GM23338 (cell line): ENCODE results near the gene DNAJC1. TPM values are rescaled to one million over a fixed set of nuclear protein-coding genes. Genes with fewer than 3 reads are reported as not detected.

ENCODE experiments used
- ATAC-seq: fragments of 200-7000 bp; cut with Tn5 transposase; 3 replicates; pipeline ENCODE4 v1.9.1; 2020
- DNase-seq: peaks from one replicate; pipeline ENCODE4 v3.0.0-alpha.2; 2015; ENCODE audit warnings: low spot score
- H2AFZ ChIP-seq: fragments of 200-600 bp; sonication (generic); 2 replicates; pipeline ENCODE4 v1.8.0; 2016; ENCODE audit warnings: antibody characterized with exemption, mild to moderate bottlenecking, moderate library complexity
- H3F3A ChIP-seq: fragments of 200-600 bp; sonication (generic); replicated peaks from 2 replicates; pipeline ENCODE4 v1.8.0; 2017; ENCODE audit warnings: antibody characterized with exemption, mixed run types, low read depth
- H3K27ac ChIP-seq: fragments of 200-600 bp; sonication (generic); 2 replicates; pipeline ENCODE4 v1.6.1; 2016; ENCODE audit warnings: low read depth
- H3K27me3 ChIP-seq: fragments of 200-600 bp; sonication (generic); 2 replicates; pipeline ENCODE4 v1.8.0; 2016; ENCODE audit warnings: mild to moderate bottlenecking, mixed run types, moderate library complexity; ENCODE audit not compliant: insufficient read depth
- H3K36me3 ChIP-seq: fragments of 200-600 bp; sonication (generic); 2 replicates; pipeline ENCODE4 v1.8.0; 2016; ENCODE audit warnings: mild to moderate bottlenecking; ENCODE audit not compliant: insufficient read depth
- H3K4me1 ChIP-seq: fragments of 200-600 bp; sonication (generic); 2 replicates; pipeline ENCODE4 v1.8.0; 2016; ENCODE audit warnings: mild to moderate bottlenecking, moderate library complexity; ENCODE audit not compliant: insufficient read depth
- H3K4me2 ChIP-seq: fragments of 200-600 bp; sonication (generic); 2 replicates; pipeline ENCODE4 v1.7.1; 2017; ENCODE audit warnings: mixed run types
- H3K4me3 ChIP-seq: fragments of 200-600 bp; sonication (generic); 2 replicates; pipeline ENCODE4 v1.6.1; 2016; ENCODE audit warnings: mixed run types
- H3K79me2 ChIP-seq: fragments of 200-600 bp; sonication (generic); replicated peaks from 2 replicates; pipeline ENCODE4 v1.8.0; 2017; ENCODE audit warnings: mild to moderate bottlenecking; ENCODE audit not compliant: insufficient read depth
- H3K9me2 ChIP-seq: fragments of 200-600 bp; sonication (generic); 2 replicates; pipeline ENCODE4 v1.8.0; 2017; ENCODE audit not compliant: insufficient read depth
- H4K20me1 ChIP-seq: fragments of 200-600 bp; sonication (generic); replicated peaks from 2 replicates; pipeline ENCODE4 v1.8.0; 2017; ENCODE audit warnings: mild to moderate bottlenecking; ENCODE audit not compliant: insufficient read depth
- H3K27ac Mint-ChIP-seq: 2 replicates; pipeline ENCODE4 v1.8.0; 2020; ENCODE audit warnings: inconsistent platforms, mild to moderate bottlenecking, moderate library complexity, mixed read lengths
- H3K27me3 Mint-ChIP-seq: 3 replicates; pipeline ENCODE4 v1.8.0; 2022; ENCODE audit warnings: low read depth, mild to moderate bottlenecking, moderate library complexity, mixed read lengths, inconsistent platforms; ENCODE audit not compliant: insufficient read depth, poor library complexity
- H3K36me3 Mint-ChIP-seq: 3 replicates; pipeline ENCODE4 v1.8.0; 2021; ENCODE audit warnings: low read depth, mild to moderate bottlenecking, inconsistent platforms, moderate library complexity, mixed read lengths
- H3K4me1 Mint-ChIP-seq: 3 replicates; pipeline ENCODE4 v1.8.0; 2020; ENCODE audit warnings: mild to moderate bottlenecking, inconsistent platforms, mixed read lengths
- H3K4me3 Mint-ChIP-seq: 3 replicates; pipeline ENCODE4 v1.8.0; 2021; ENCODE audit warnings: moderate library complexity, mild to moderate bottlenecking, inconsistent platforms, mixed read lengths
- H3K9me3 Mint-ChIP-seq: 3 replicates; pipeline ENCODE4 v1.8.0; 2020; ENCODE audit warnings: moderate library complexity, mild to moderate bottlenecking, inconsistent platforms, mixed read lengths
- CTCF ChIP-seq, 2 experiments: fragments of 200-600 bp in 1 of 2; sonication (generic) in 1 of 2; conservative IDR thresholded peaks; 2 replicates each; pipeline versions ENCODE4 v1.5.1 to v1.6.1; 2016 to 2017; ENCODE audit warnings: antibody characterized with exemption in 2 of 2, low read depth in 2 of 2, mild to moderate bottlenecking in 2 of 2, moderate library complexity in 1 of 2
- STAT1 ChIP-seq: IDR thresholded peaks from one replicate; pipeline ENCODE4 v1.6.1; 2016; ENCODE audit warnings: antibody characterized with exemption; ENCODE audit not compliant: unreplicated experiment
- ZNF462 ChIP-seq: fragments of 250-450 bp; sonication (Bioruptor Pico); IDR thresholded peaks from 2 replicates; pipeline ENCODE4 v1.5.0; 2020; ENCODE audit warnings: mild to moderate bottlenecking, moderate library complexity
- polyA plus RNA-seq: library from polyadenylated mRNA; unstranded; fragments of >200 nt; fragmentation: Nextera tagmentation; extraction: Ambion mirVana; gene quantifications from 2 replicates; pipeline ENCODE4 v1.2.1, GENCODE V29; 2016
- total RNA-seq: library from RNA; depleted of rRNA; stranded (reverse); fragments of >200 nt; shearing (Covaris generic); gene quantifications from 2 replicates; pipeline ENCODE4 v1.2.3, GENCODE V29; 2014

DNAJC1 gene
- total and polyA plus RNA-seq, 2 experiments from 2014 or later: 38.6 to 45.3 TPM

- Histone ChIP-seq H3K36me3 (no peaks in the 10 kb centered on the region), H3K4me1 (no peaks in the 10 kb centered on the region), H3K79me2 (no peaks in the 10 kb centered on the region), H2AFZ (no peak overlapping the region), H3K27me3 (no peaks in the 10 kb centered on the region), H4K20me1 (no peaks in the 10 kb centered on the region), H3F3A (no peaks in the 10 kb centered on the region), H3K27ac (no peak overlapping the region), H3K4me2 (no peak overlapping the region), H3K9me2 (no peaks in the 10 kb centered on the region), H3K4me3 (no peak overlapping the region)
- ATAC-seq (no peak), DNase-seq (no peak)
- Mint-ChIP-seq H3K4me3 (no peak overlapping the region), H3K9me3 (peaks cover 2% of the 10 kb centered on the region; the same call in 1 of the 3 replicates), H3K36me3 (no peaks in the 10 kb centered on the region), H3K27me3 (no peaks in the 10 kb centered on the region), H3K27ac (no peak overlapping the region), H3K4me1 (peaks cover 6% of the 10 kb centered on the region; the same call in 2 of the 3 replicates)
- TF ChIP-seq CTCF (conservative IDR thresholded peaks at IDR 0.05; ENCODE audit: low read depth in 2 of 2) (no peak), ZNF462 (CRISPR knock-in tag) (no peak)
Measured at GRCh38 chr10:21991785-21992184, 11.7 kb downstream of the DNAJC1 start.

DNA sequence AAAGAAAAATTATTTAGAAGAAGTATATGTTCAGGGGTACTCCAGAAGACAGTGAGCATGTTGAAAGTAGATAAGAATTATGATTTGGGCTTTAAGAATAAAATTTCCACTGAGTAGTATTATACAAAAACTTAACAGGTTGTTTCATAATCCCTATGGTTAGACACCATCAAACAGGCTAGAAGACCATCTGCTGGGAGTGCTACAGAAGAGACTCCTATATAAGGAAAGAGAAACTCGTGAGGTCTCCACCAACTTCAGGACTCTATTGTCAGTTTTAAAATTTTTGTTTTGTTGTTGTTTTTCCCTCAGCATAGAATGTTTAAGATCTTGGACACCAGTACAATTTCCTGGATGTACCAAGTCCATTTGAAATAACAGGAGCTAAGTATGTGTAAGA lies 13.1 kb downstream of the DNAJC1 start:
- H4K20me1 ChIP-seq: no peaks in the 10 kb centered on the region
- H3K27me3 ChIP-seq: no peaks in the 10 kb centered on the region
- peaks cover 2% of the 10 kb centered on the region; the same call in 1 of the 3 replicates for H3K9me3 Mint-ChIP-seq
- TF ChIP-seq ZNF462 (CRISPR knock-in tag) (no peak), STAT1 (no peak)
- ATAC-seq: no peak
- no peak overlapping the region for H3K4me2 ChIP-seq
- no peak overlapping the region for H3K4me3 Mint-ChIP-seq
- no peak overlapping the region for H3K27ac Mint-ChIP-seq
- H3F3A ChIP-seq: no peaks in the 10 kb centered on the region
- no peak overlapping the region for H2AFZ ChIP-seq
- no peaks in the 10 kb centered on the region for H3K4me1 ChIP-seq
- no peaks in the 10 kb centered on the region for H3K27me3 Mint-ChIP-seq
- no peak for DNase-seq
- H3K4me1 Mint-ChIP-seq: peaks cover 6% of the 10 kb centered on the region; the same call in 2 of the 3 replicates
- H3K4me3 ChIP-seq: no peak overlapping the region
- H3K36me3 Mint-ChIP-seq: peaks cover 4% of the 10 kb centered on the region; the same call in 2 of the 3 replicates
- H3K9me2 ChIP-seq: no peaks in the 10 kb centered on the region
- no peaks in the 10 kb centered on the region for H3K79me2 ChIP-seq
- no peaks in the 10 kb centered on the region for H3K36me3 ChIP-seq
- no peak overlapping the region for H3K27ac ChIP-seq
